ENCODE results near the gene ESYT3.
"Not testable (repeated sequence)": the region's sequence is repeated elsewhere in the genome, so short reads cannot be mapped to it uniquely, and the experiment has no call there.

The ESYT3 gene

GRCh38 chr3:138494607-138494929, 60.2 kb downstream of the ESYT3 start:
- no peak for DNase-seq

GRCh38 chr3:138495638-138496037, 61.2 kb downstream of the ESYT3 start:
- DNase-seq, result not testable (repeated sequence)

DNA sequence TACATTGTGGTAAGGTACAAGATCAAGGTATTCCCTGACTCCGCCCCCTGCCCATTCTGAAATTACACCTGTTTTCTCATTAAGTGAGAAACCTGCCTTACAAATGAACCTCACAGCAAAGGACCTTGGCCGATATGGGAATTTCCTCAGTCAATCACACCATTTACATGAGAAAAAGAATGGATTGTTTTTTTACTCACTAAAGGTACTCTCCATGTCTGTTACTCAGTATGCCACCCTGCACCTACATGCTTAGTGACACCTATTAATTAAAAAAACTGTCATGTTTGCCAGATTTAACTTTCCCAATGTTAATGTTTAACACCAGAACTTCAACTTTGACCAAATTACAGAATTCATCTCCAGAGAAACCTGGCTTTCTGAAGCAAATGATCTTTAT, 62.0 kb downstream of the ESYT3 start:
- no peak for DNase-seq

DNA sequence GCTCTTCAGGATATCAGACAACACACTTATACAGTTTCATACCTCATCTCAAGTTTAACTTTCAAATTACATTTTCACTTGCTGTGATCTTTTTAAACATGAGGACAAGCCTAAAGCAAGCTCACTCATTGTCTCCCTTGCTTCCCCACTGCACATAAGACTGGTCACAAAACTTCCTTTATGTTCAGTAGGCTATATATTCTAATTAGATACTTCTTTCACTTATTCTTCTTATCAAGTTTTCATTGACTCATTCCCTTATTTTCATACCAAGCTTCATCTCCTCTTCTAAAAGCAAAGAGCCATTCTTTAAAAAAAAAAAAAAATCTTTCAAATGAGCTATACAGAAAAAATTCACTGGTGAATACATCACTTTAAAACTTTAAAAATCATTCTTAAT, 62.6 kb downstream of the ESYT3 start:
- DNase-seq, result no peak

GRCh38 chr3:138497851-138498250, 63.4 kb downstream of the ESYT3 start:
- no peak for DNase-seq

- DNase-seq, result no peak
Observed at GRCh38 chr3:138498991-138499390, 64.6 kb downstream of the ESYT3 start.

GRCh38 chr3:138507524-138507923, 73.1 kb downstream of the ESYT3 start:
- no peak for DNase-seq

GRCh38 chr3:138509586-138509985, 75.2 kb downstream of the ESYT3 start:
- no peak for DNase-seq

GRCh38 chr3:138511945-138512344, 77.5 kb downstream of the ESYT3 start:
- no peak for DNase-seq

- no peak for DNase-seq
Observed at GRCh38 chr3:138513090-138513843, 78.9 kb downstream of the ESYT3 start.

- not testable (repeated sequence) for DNase-seq
Observed at GRCh38 chr3:138521445-138521844, 87.0 kb downstream of the ESYT3 start.
